NCI-H446 (cell line): ENCODE results near the gene CUBN.

ENCODE experiments used
- DNase-seq, 2 experiments: peaks; one replicate each; lab custom pipeline; 2025; lab: John Stamatoyannopoulos, UW

CUBN gene

GRCh38 chr10:17010363-17011145 is 119.1 kb downstream of the CUBN start:
- DNase-seq: no peak

- no peak for DNase-seq
These were observed 120.4 kb downstream of the CUBN start for GRCh38 chr10:17009212-17009700.

DNA sequence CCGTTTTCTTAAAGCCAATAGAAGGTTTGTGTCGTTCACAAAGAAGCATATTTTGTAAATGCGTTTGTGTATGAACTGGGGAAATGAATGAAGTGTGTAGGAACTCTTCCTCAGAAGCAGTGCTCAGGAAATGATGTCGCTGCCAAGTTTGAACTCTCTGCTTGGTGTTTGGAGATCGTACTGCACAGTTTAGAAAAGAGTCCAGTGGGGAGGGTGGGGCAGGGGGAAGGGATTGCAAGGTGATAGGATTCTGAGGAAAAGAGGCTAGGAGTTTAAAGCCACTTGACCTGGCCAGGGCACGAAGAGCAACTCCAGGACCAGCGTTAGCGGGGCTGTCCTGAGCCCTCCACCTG is 122.2 kb downstream of the CUBN start:
- no peak for DNase-seq

- DNase-seq: no peak
These were observed 122.8 kb downstream of the CUBN start for GRCh38 chr10:17006631-17007417.

- no peak for DNase-seq
These were observed 123.7 kb downstream of the CUBN start for GRCh38 chr10:17005621-17006566.

- DNase-seq: no peak
These were observed 124.7 kb downstream of the CUBN start for GRCh38 chr10:17004801-17005380.

DNA sequence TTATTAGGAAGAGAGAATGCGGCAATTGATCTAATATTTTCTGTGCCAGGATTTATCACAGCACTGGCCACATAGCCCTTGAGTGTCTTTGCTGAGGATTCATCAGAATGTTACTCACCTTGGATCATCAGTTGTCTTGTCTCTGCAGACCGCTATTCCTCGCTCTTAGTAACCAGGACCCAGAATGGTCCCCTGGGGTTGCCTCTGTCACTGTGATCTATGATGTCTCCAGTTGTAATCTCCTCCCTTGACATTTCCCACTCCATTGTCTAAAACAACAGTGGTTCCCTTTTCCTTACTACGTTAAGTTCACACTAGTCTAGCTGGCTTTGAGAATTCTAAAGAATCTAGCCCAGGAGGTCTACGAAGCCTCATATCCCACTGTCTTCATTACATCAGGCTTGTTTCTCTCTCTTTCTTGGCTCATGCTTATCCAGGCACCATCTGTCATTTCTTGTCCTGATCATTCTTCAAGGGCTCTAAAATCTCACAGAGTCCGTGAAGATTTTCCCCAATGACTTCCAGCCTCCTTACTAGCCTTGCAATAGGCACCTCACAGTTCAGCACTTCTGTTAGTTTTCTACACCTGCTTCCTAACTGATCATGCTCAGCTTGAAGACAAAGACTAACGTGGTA is 125.8 kb downstream of the CUBN start:
- DNase-seq: no peak

GRCh38 chr10:17003151-17003550 is 126.5 kb downstream of the CUBN start:
- DNase-seq: no peak

DNA sequence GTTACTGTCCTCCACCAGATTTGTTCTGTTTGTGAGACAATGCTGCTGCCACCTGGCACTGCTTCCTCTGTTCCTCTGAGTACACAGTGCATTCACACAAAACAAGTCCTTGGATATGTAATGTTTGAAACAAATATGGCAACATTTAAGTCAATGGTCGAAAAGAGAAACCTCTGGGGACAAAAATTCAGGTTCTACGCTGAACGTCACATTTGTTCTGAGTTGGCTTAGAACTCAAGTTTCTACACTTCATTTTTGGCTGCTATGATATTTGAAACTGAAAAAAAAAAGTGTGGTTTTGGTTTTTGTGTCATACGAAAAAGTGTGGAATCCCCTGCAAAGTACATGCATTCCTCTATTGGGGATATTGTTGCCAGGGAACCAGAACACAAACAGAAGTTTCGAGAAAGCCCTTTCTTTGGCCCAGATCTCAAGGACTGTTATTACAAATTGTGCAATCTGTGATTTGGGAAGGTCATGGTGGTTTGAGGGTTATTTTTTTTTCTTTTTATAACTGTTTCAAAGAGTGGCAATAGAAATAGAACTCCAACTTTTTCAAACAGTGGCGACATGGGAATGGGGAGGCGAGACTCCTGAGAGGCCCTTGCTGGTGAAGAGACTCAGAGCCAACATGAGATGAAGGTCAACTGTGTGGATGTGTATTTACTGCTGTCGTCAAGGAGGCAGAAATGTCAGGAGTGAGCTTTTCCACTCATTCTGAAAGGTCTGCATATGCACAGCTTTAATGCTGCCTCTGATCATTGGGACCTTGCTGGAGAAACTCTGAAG is 127.5 kb downstream of the CUBN start:
- no peak for DNase-seq

DNA sequence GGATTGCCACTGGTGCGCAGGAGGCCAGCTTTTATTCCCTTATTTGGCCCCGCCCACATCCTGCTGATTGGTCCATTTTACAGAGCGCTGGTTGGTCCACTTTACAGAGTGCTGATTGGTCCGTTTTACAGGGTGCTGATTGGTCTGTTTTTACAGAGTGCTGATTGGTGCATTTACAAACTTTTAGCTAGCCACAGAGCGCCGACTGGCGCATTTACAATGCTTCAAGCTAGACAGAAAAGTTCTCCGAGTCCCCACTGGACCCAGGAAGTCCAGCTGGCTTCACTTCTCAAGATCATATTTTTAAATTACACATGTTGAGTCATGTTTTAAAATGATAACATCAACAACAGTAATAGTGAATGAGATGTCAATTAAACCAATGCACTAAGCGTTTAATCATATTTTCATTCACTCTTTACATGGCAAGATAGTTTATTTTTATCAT is 128.3 kb downstream of the CUBN start:
- DNase-seq: no peak

GRCh38 chr10:16999665-17000451 is 129.8 kb downstream of the CUBN start:
- DNase-seq: no peak

GRCh38 chr10:16996530-16996964 is 133.1 kb downstream of the CUBN start:
- DNase-seq: no peak

DNA sequence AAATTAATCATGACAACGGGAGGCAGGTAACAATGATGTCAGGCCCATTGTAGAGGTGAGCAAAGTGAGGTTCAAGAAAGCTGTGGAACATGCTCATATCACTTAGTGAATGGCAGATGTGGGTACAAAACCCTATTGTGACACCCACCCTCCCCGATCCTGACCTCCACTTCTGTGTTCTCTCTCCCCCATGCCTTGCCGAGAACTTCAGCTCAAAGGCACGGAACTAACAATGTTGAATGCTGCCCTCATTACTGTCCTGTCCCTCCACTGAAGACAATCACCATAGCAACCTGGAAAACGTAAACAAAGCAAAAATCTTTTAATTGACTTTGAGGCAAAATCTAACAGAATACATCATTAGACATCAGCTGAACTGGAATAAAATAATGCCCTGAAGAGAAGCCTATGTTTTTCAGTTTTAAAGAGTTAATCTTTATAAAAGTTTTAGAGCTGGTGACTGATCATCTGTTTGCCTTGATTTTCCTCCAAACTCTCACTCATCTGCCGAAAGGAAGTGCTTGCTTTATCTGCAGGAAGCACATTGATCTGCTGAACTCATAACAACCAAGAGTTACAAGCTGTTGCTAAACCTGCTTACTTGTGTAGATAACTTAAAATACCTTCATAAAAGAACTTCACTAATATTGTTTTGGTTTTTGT is 133.6 kb downstream of the CUBN start:
- DNase-seq: no peak

GRCh38 chr10:16993186-16993585 is 136.4 kb downstream of the CUBN start:
- DNase-seq: no peak

GRCh38 chr10:16992611-16993119 is 136.9 kb downstream of the CUBN start:
- DNase-seq: no peak

DNA sequence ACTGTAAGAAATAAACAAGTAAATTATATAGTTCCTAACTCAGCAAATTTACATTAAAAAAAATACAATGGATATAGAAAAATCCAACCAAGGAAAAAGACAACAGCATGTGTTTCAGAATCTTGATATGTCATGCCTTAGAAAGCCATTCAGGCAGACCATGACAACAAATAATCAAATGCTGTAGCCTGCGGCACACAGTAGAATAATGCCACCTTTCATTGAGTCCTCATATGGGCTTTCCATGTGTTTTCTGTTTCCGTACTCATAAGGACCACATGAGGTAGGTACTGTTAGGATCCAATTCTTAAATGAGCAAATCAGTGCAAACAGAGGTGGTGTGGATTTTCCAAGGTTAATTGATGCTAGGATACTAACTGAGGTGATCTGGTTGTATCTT is 138.6 kb downstream of the CUBN start:
- no peak for DNase-seq

- DNase-seq: no peak
These were observed 139.8 kb downstream of the CUBN start for GRCh38 chr10:16989826-16990293.

GRCh38 chr10:16988900-16989299 is 140.7 kb downstream of the CUBN start:
- no peak for DNase-seq
